Measurements from ENCODE around the gene ZBTB44. TPM values are rescaled to one million over a fixed set of nuclear protein-coding genes. Genes with fewer than 3 reads are reported as not detected.

ZBTB44 gene
- total RNA-seq, 1 experiment from 2014 or later, result 32.5 TPM

- peaks cover 0 to 6% of the 10 kb centered on the region in 2 experiments; a peak in 1 of 4 replicates for H3K4me1 ChIP-seq (ENCODE audit: control insufficient read depth in 1 of 2, insufficient read depth in 2 of 2, low read length in 2 of 2)
- no peaks in the 10 kb centered on the region; the same call in 1 of the 2 replicates for H4K20me1 ChIP-seq (ENCODE audit: insufficient read depth)
- no peaks in the 10 kb centered on the region for H3K79me2 ChIP-seq (ENCODE audit: insufficient read depth, low read length)
- peaks cover 0 to 2% of the 10 kb centered on the region in 2 experiments; a peak in 1 of 4 replicates for H3K36me3 ChIP-seq (ENCODE audit: control insufficient read depth in 1 of 2, insufficient read depth in 2 of 2, low read length in 2 of 2)
- TSS peak; percentile 52 for BruUV-seq (replicated peaks)
- intact Hi-C loops (cut with micrococcal nuclease), result loop anchor here (10.0 kb wide), 1 partner anchor 685 kb away; no protein-coding TSS in a partner anchor
- no peak overlapping the region for H3K4me3 ChIP-seq (replicated peaks in 1 of 2; ENCODE audit: low read depth in 1 of 2, low read length in 2 of 2)
- DNase-seq (ENCODE audit: low read depth, low spot score) (no peak), ATAC-seq (no peak)
- POLR2A ChIA-PET, result no interaction called here
- H2AFZ ChIP-seq (ENCODE audit: low read depth, low read length, poor library complexity, severe bottlenecking), result no peak overlapping the region
- H3K9me3 ChIP-seq (ENCODE audit: control insufficient read depth in 1 of 2, insufficient read depth in 1 of 2, low read depth in 1 of 2, low read length in 2 of 2), result no peaks in the 10 kb centered on the region
- H3K27ac ChIP-seq (ENCODE audit: low read depth, low read length), result no peak overlapping the region
- no peak overlapping the region for H3K9ac ChIP-seq (ENCODE audit: low read length)
- CTCF ChIA-PET, result no interaction called here
- no peaks in the 10 kb centered on the region for H3K9me2 ChIP-seq (ENCODE audit: insufficient read depth)
- H3K27me3 ChIP-seq (ENCODE audit: insufficient read depth, low read length), result no peaks in the 10 kb centered on the region
- no peak overlapping the region for H3K4me2 ChIP-seq (ENCODE audit: low read length)
- TF ChIP-seq CTCF (IDR thresholded peaks at IDR 0.05 in 2 of 3, conservative IDR thresholded peaks at IDR 0.05 in 1 of 3; ENCODE audit: borderline replicate concordance in 1 of 3, insufficient read depth in 1 of 3, low read depth in 2 of 3, low read length in 2 of 3) (no peak), TCF7L2 (IDR thresholded peaks at IDR 0.05; ENCODE audit: borderline replicate concordance, extremely low read depth, insufficient read depth, insufficient read length) (no peak), ZNF274 (IDR thresholded peaks at IDR 0.05; ENCODE audit: low read depth, low read length) (no peak), EZH2phosphoT487 (IDR thresholded peaks at IDR 0.05; ENCODE audit: borderline replicate concordance) (no peak), ZFX (IDR thresholded peaks at IDR 0.05) (no peak), SP1 (IDR thresholded peaks at IDR 0.05; ENCODE audit: low read depth) (no peak), POLR2A (IDR thresholded peaks at IDR 0.05; ENCODE audit: borderline replicate concordance, extremely low read depth, insufficient read depth, insufficient read length) (no peak)
- RAD21 ChIA-PET (ENCODE audit: low non-redundant PET in 1 of 2, low total read pairs in 2 of 2, uncharacterized antibody in 2 of 2, unreplicated experiment in 2 of 2), result no interaction called here
Observed at GRCh38 chr11:130209954-130210854, 104.5 kb downstream of the ZBTB44 start.
